Measurements from ENCODE around the gene NPY.

The NPY gene

GRCh38 chr7:24297362-24297761, 13.4 kb downstream of the NPY start:
- Mint-ChIP-seq H3K9me3 (peaks cover 11% of the 10 kb centered on the region), H3K27ac (no peak overlapping the region), H3K36me3 (ENCODE audit: low read depth) (no peaks in the 10 kb centered on the region), H3K4me1 (ENCODE audit: low read depth) (no peaks in the 10 kb centered on the region), H3K4me3 (no peak overlapping the region), H3K27me3 (peaks cover 16% of the 10 kb centered on the region)

DNA sequence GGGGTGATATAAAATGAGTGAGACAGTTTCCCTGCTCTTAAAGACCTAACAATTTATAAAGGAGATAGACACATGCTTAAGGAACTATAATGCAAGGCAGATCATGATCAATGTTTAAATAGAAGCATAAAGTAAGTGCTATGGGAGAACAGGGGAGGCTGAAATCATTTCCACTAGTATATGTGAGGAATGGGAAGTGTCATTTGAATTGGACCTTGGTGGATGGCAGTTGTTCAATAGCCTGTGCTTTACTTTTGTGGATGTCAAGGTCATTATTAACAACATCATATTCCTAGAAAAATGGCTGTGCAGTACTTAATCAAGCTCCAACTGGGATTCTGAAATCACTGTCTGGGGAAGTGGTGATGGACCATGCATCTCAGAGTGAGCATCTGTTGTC, 14.7 kb downstream of the NPY start:
- H3K4me1 Mint-ChIP-seq (ENCODE audit: low read depth): no peaks in the 10 kb centered on the region
- no peak overlapping the region for H3K27ac Mint-ChIP-seq

DNA sequence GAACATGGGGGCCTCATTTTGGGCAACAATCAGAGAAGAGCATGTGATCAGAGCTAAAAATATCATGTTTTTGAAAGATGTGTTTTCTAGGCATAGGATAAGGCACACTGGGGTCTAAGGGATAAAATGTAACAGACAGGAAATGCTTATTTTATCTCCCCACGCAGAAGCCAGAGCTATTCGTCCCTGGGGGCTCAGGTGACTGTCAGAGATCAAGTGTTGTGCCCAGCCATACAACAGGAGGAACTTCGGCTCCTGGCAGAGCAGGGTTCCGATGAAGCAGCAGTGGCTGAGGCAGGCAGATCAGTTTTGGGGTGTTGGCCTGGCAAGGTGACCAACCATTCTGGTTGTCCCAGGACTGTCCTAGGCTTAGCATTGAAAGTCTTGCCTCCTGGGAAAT, 15.2 kb downstream of the NPY start:
- H3K27ac Mint-ChIP-seq: no peak overlapping the region
- no peaks in the 10 kb centered on the region for H3K4me1 Mint-ChIP-seq (ENCODE audit: low read depth)
- peaks cover 20% of the 10 kb centered on the region for H3K27me3 Mint-ChIP-seq
- H3K4me3 Mint-ChIP-seq: no peak overlapping the region
- H3K9me3 Mint-ChIP-seq: peaks cover 11% of the 10 kb centered on the region
- H3K36me3 Mint-ChIP-seq (ENCODE audit: low read depth): no peaks in the 10 kb centered on the region

More for the DNA sequence above, 14.7 kb downstream of the NPY start:
- Mint-ChIP-seq H3K9me3 (peaks cover 11% of the 10 kb centered on the region), H3K36me3 (ENCODE audit: low read depth) (no peaks in the 10 kb centered on the region), H3K27me3 (peaks cover 16% of the 10 kb centered on the region), H3K4me3 (no peak overlapping the region)

DNA sequence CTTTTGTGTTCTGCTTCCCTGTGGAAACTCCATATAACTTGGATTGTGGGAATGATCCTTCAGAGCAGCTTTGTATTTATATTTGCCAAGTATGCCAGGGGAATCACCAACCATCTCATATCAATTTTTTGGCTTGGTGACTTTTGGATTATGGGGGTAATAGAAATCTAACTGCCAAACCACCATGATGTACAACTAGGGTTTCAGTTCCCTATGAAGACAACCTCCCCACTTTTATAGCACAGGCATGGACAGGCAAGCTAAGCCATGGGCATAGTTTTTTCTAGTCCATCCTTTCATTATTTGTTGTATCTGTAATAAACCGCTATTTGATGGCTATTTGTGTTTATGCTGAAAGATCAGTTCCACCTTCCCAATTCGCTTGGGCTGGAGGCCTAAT, 17.7 kb downstream of the NPY start:
- peaks cover 27% of the 10 kb centered on the region for H3K27me3 Mint-ChIP-seq
- H3K27ac Mint-ChIP-seq: no peak overlapping the region
- no peak overlapping the region for H3K4me3 Mint-ChIP-seq
- no peaks in the 10 kb centered on the region for H3K4me1 Mint-ChIP-seq (ENCODE audit: low read depth)
- no peaks in the 10 kb centered on the region for H3K36me3 Mint-ChIP-seq (ENCODE audit: low read depth)
- H3K9me3 Mint-ChIP-seq: peaks cover 11% of the 10 kb centered on the region

DNA sequence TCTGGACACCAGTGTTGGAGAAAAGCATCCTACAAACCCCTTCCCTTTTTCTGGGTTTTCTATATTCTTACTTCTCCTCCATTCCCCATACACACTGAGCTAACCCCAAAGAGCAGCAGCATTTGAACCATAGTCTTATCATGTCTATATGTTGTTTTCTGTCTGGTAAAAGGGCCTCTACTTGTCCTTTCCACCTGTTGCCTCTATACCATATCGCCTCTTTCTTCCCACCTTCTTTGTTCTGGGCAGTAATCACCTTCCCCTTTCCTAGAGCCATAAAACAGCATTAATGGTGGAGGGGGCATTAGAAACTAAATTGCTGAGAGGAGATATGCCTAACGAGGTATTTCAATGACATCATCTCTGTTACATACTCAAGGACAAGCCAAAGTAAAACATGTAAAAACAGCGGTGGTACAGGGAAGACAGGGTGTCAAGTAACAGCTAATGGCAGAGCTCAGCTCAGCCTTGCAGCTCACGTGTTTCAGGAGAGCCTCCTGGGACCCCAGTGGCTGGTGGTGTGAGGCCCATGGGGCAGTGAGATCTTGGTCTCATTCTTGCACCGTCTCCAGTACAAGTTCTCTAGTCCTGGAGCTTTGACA, 20.6 kb downstream of the NPY start:
- peaks cover 26% of the 10 kb centered on the region for H3K27me3 Mint-ChIP-seq
- no peak overlapping the region for H3K27ac Mint-ChIP-seq

GRCh38 chr7:24307326-24307725, 23.3 kb downstream of the NPY start:
- no peak overlapping the region for H3K27ac Mint-ChIP-seq
- no peaks in the 10 kb centered on the region for H3K9me3 Mint-ChIP-seq
- H3K27me3 Mint-ChIP-seq: peaks cover 16% of the 10 kb centered on the region
- H3K36me3 Mint-ChIP-seq (ENCODE audit: low read depth): no peaks in the 10 kb centered on the region
- H3K4me1 Mint-ChIP-seq (ENCODE audit: low read depth): no peaks in the 10 kb centered on the region
- no peak overlapping the region for H3K4me3 Mint-ChIP-seq

More for the DNA sequence above, 20.6 kb downstream of the NPY start:
- H3K36me3 Mint-ChIP-seq (ENCODE audit: low read depth): no peaks in the 10 kb centered on the region
- H3K9me3 Mint-ChIP-seq: peaks cover 11% of the 10 kb centered on the region
- no peaks in the 10 kb centered on the region for H3K4me1 Mint-ChIP-seq (ENCODE audit: low read depth)
- H3K4me3 Mint-ChIP-seq: no peak overlapping the region

DNA sequence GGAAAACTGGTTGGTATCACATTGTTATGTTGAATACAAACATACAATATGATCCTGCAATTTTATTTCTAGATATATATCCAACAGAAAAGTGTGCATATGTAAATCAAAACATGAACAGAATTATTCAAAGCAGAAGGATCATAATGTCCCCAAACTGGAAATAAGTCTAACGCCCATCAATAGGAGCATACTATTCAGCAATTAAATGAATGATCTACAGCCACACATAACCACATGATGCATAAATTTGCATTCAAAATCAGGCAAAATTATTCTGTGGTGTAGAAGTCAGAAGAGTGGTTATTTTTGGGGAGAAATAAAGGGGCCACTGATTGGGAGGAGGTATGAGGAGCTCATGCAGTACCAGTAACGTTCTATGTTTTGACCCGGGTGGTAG, 28.6 kb downstream of the NPY start:
- H3K4me1 Mint-ChIP-seq (ENCODE audit: low read depth): no peaks in the 10 kb centered on the region
- no peak overlapping the region for H3K4me3 Mint-ChIP-seq
- H3K27ac Mint-ChIP-seq: no peak overlapping the region
- peaks cover 9% of the 10 kb centered on the region for H3K27me3 Mint-ChIP-seq
- H3K36me3 Mint-ChIP-seq (ENCODE audit: low read depth): no peaks in the 10 kb centered on the region
- H3K9me3 Mint-ChIP-seq: no peaks in the 10 kb centered on the region

DNA sequence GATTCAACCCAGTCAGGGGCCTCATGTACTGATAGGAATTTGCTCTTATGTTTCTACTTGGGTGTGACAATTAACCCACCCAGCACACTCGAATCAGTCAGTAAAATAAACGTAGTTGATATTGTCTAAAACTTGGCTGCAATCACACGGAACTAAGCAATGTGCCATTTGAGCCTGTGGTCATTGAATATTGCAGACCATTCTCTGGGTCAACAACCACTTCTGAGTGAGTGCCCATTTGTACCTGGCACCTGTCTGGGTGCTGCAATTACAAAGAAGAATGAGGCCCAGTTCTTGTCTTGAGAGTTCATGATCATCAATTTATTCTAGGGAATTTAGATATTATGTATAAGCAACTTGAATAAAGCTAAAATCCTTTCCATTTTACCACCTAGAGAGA, 29.8 kb downstream of the NPY start:
- Mint-ChIP-seq H3K4me1 (ENCODE audit: low read depth) (no peaks in the 10 kb centered on the region), H3K27ac (no peak overlapping the region), H3K4me3 (no peak overlapping the region), H3K36me3 (ENCODE audit: low read depth) (no peaks in the 10 kb centered on the region), H3K9me3 (no peaks in the 10 kb centered on the region), H3K27me3 (peaks cover 12% of the 10 kb centered on the region)

DNA sequence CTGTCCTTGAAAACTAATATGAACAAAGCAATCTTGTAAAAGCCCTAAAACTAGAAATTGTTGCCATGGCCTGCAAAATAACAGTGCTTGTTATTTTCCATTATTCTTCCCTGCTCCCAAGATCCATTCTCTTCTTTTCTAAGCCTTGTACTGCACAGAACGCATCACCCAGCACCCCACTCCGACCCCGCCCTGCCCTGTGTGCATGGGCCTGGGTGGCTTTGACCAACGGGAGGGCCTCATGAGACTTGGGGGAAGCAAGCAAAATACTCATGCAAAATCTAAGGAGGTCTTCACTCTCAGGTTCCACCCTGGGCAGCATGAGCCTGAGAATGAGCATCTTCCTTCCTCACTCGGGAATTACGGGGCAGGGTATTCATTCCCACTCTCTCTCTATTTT, 32.4 kb downstream of the NPY start:
- Mint-ChIP-seq H3K9me3 (no peaks in the 10 kb centered on the region), H3K4me3 (no peak overlapping the region), H3K27ac (no peak overlapping the region), H3K27me3 (peaks cover 15% of the 10 kb centered on the region), H3K36me3 (ENCODE audit: low read depth) (no peaks in the 10 kb centered on the region), H3K4me1 (ENCODE audit: low read depth) (no peaks in the 10 kb centered on the region)

- Mint-ChIP-seq H3K27ac (no peak overlapping the region), H3K27me3 (peaks cover 21% of the 10 kb centered on the region), H3K4me3 (no peak overlapping the region), H3K36me3 (ENCODE audit: low read depth) (no peaks in the 10 kb centered on the region), H3K4me1 (ENCODE audit: low read depth) (no peaks in the 10 kb centered on the region), H3K9me3 (no peaks in the 10 kb centered on the region)
Observed at GRCh38 chr7:24318326-24318725, 34.3 kb downstream of the NPY start.

GRCh38 chr7:24319209-24319608, 35.2 kb downstream of the NPY start:
- Mint-ChIP-seq H3K9me3 (no peaks in the 10 kb centered on the region), H3K36me3 (ENCODE audit: low read depth) (no peaks in the 10 kb centered on the region), H3K4me1 (ENCODE audit: low read depth) (no peaks in the 10 kb centered on the region), H3K27ac (no peak overlapping the region), H3K4me3 (no peak overlapping the region), H3K27me3 (peaks cover 28% of the 10 kb centered on the region)

- H3K4me3 Mint-ChIP-seq: no peak overlapping the region
- no peaks in the 10 kb centered on the region for H3K36me3 Mint-ChIP-seq (ENCODE audit: low read depth)
- no peaks in the 10 kb centered on the region for H3K9me3 Mint-ChIP-seq
- H3K27ac Mint-ChIP-seq: no peak overlapping the region
- H3K4me1 Mint-ChIP-seq (ENCODE audit: low read depth): no peaks in the 10 kb centered on the region
- H3K27me3 Mint-ChIP-seq: peaks cover 29% of the 10 kb centered on the region
Observed at GRCh38 chr7:24323961-24324480, 40.0 kb downstream of the NPY start.

DNA sequence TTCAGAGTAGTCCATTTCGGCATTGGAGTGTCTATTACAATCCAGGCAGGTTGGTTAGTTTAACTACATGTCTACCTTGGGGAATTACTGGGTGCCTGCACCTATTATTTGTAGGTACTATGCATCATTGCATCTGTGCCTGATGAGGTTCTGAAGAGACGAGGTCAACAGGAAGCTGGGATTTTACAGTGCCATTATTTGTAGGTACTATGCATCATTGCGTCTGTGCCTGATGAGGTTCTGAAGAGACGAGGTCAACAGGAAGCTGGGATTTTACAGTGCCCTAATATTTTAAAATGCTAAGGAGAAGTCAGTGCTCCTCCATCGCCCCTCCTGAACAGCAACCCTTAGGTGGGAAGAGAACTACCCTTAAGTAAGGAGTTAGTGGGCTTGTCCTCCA, 41.7 kb downstream of the NPY start:
- Mint-ChIP-seq H3K4me1 (ENCODE audit: low read depth) (no peaks in the 10 kb centered on the region), H3K36me3 (ENCODE audit: low read depth) (no peaks in the 10 kb centered on the region), H3K4me3 (no peak overlapping the region), H3K9me3 (no peaks in the 10 kb centered on the region), H3K27ac (no peak overlapping the region), H3K27me3 (peaks cover 24% of the 10 kb centered on the region)

DNA sequence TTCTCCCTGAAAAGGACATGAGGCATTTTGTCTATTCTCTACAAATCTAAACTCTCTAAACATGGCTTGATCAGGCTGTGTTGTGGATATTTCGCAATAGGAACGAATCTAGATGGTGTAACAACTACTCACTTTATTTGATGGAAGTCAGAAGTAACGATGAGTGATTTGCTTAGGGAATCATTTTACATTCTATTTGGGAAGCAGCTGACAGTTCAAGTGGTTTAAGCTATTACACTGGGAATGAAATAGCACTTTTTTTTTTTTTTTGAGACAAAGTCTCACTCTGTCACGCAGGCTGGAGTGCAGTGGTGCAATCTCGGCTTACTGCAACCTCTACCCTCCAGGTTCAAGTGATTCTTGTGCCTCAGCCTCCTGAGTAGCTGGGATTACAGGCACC, 44.1 kb downstream of the NPY start:
- Mint-ChIP-seq H3K4me1 (ENCODE audit: low read depth) (no peaks in the 10 kb centered on the region), H3K4me3 (no peak overlapping the region), H3K9me3 (peaks cover 6% of the 10 kb centered on the region), H3K27me3 (peaks cover 26% of the 10 kb centered on the region), H3K36me3 (ENCODE audit: low read depth) (no peaks in the 10 kb centered on the region), H3K27ac (no peak overlapping the region)

DNA sequence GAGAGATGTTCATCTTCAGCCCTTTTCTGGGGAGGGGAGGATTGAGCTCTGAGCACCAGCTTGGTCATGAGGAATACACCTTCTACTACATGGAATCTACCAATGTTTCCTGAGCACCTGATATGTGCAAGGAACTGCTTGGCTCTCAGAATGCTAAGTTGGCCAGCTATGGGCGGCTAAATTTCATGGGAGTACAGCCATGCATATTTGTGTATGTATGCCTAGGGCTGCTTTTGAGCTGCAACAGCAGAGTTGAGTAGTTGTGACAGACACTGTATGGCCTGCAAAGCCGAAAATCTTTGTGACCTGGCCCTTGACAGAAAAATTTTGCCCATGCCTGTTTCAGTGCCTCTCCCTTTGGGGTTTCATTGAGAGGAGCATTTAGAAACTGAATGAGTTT, 44.9 kb downstream of the NPY start:
- H3K36me3 Mint-ChIP-seq (ENCODE audit: low read depth): no peaks in the 10 kb centered on the region
- no peaks in the 10 kb centered on the region for H3K4me1 Mint-ChIP-seq (ENCODE audit: low read depth)
- no peak overlapping the region for H3K4me3 Mint-ChIP-seq
- no peak overlapping the region for H3K27ac Mint-ChIP-seq
- H3K27me3 Mint-ChIP-seq: peaks cover 22% of the 10 kb centered on the region
- peaks cover 6% of the 10 kb centered on the region for H3K9me3 Mint-ChIP-seq

DNA sequence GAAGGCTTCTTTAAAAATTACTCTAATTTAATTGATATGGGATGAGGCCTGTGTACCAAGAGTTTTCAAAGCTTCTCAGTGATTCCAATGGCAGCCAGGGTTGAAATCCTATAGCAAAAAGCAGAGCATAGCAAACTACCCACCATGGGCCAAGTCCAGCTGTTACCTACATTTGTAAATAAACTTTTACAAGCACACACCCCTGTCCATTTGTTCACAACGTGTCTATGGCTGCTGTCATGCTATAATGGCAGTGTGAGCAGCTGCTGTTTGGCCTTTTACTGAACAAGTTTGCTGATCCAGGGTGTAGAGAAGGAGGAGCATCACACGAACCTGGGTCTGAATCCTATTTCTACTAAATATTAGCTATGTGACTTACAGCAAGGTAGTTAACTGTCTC, 50.0 kb downstream of the NPY start:
- H3K4me3 Mint-ChIP-seq: no peak overlapping the region
- peaks cover 22% of the 10 kb centered on the region for H3K27me3 Mint-ChIP-seq
- no peak overlapping the region for H3K27ac Mint-ChIP-seq
- H3K36me3 Mint-ChIP-seq (ENCODE audit: low read depth): no peaks in the 10 kb centered on the region
- H3K9me3 Mint-ChIP-seq: peaks cover 6% of the 10 kb centered on the region
- H3K4me1 Mint-ChIP-seq (ENCODE audit: low read depth): no peaks in the 10 kb centered on the region

Data from stimulated activated naive CD8-positive, alpha-beta T cell treated with anti-CD3 and anti-CD28 coated beads, Interleukin-15, Interleukin-2, amounts not matched to agents 100 ng/mL and 50 ng/mL, for 24 hours (primary cell).